Measurements from ENCODE around the gene SEPTIN12.
"Not testable (repeated sequence)": the region's sequence is repeated elsewhere in the genome, so short reads cannot be mapped to it uniquely, and the experiment has no call there.

Gene SEPTIN12

GRCh38 chr16:4752351-4753100, 35.6 kb downstream of the SEPTIN12 start:
- no peak for DNase-seq (ENCODE audit: low read depth)

- DNase-seq (ENCODE audit: low read depth) = no peak
These were observed 37.2 kb downstream of the SEPTIN12 start for GRCh38 chr16:4750896-4751295.

GRCh38 chr16:4749700-4750257, 38.4 kb downstream of the SEPTIN12 start:
- DNase-seq (ENCODE audit: low read depth) = no peak

- DNase-seq (ENCODE audit: low read depth) = no peak
These were observed 39.3 kb downstream of the SEPTIN12 start for GRCh38 chr16:4748682-4749411.

- DNase-seq (ENCODE audit: low read depth) = no peak
These were observed 40.1 kb downstream of the SEPTIN12 start for GRCh38 chr16:4747906-4748681.

GRCh38 chr16:4746991-4747574, 41.1 kb downstream of the SEPTIN12 start:
- DNase-seq (ENCODE audit: low read depth) = no peak

- DNase-seq (ENCODE audit: low read depth) = no peak
These were observed 41.9 kb downstream of the SEPTIN12 start for GRCh38 chr16:4746215-4746614.

GRCh38 chr16:4745274-4745569, 42.9 kb downstream of the SEPTIN12 start:
- no peak for DNase-seq (ENCODE audit: low read depth)

GRCh38 chr16:4744555-4745273, 43.4 kb downstream of the SEPTIN12 start:
- DNase-seq (ENCODE audit: low read depth) = no peak

- no peak for DNase-seq (ENCODE audit: low read depth)
These were observed 44.8 kb downstream of the SEPTIN12 start for GRCh38 chr16:4743226-4743878.

- DNase-seq (ENCODE audit: low read depth) = not testable (repeated sequence)
These were observed 49.8 kb downstream of the SEPTIN12 start for GRCh38 chr16:4738370-4738769.

GRCh38 chr16:4737545-4737944, 50.6 kb downstream of the SEPTIN12 start:
- no peak for DNase-seq (ENCODE audit: low read depth)

- no peak for DNase-seq (ENCODE audit: low read depth)
These were observed 51.6 kb downstream of the SEPTIN12 start for GRCh38 chr16:4736546-4736945.

GRCh38 chr16:4734730-4735535, 53.2 kb downstream of the SEPTIN12 start:
- peak; percentile 94 for DNase-seq (ENCODE audit: low read depth)

GRCh38 chr16:4734063-4734729, 53.9 kb downstream of the SEPTIN12 start, which contains the start of the genes ANKS3 and DNAAF8:
Gene ANKS3, minus strand, starts transcription at chr16:4734271. Its CDS starts 4,122 bp downstream, at chr16:4730149.
Gene DNAAF8, plus strand, starts transcription at chr16:4734537. Its CDS starts 1,978 bp downstream, at chr16:4736515.
- DNase-seq (ENCODE audit: low read depth) = peak; percentile 69

- DNase-seq (ENCODE audit: low read depth) = peak; percentile 8
These were observed 54.4 kb downstream of the SEPTIN12 start for GRCh38 chr16:4733747-4734062.

- DNase-seq (ENCODE audit: low read depth) = no peak
These were observed 54.9 kb downstream of the SEPTIN12 start for GRCh38 chr16:4733211-4733742.

GRCh38 chr16:4729876-4730275, 58.3 kb downstream of the SEPTIN12 start:
- DNase-seq (ENCODE audit: low read depth) = no peak

GRCh38 chr16:4728676-4729075, 59.5 kb downstream of the SEPTIN12 start:
- no peak for DNase-seq (ENCODE audit: low read depth)

Measured in activated gamma-delta T cell treated with anti-CD3 and anti-CD28 coated beads, Interleukin-2, amount 50 U/mL, for 16 hours (primary cell).